Measurements from ENCODE around the gene CAND2. TPM values are rescaled to one million over a fixed set of nuclear protein-coding genes. Genes with fewer than 3 reads are reported as not detected.

Gene CAND2
- polyA plus RNA-seq, 1 of the 3 experiments (the other 2 are of a cell fraction), result 1.5 TPM

GRCh38 chr3:12831301-12831866 lies 34.9 kb downstream of the CAND2 start:
- TF ChIP-seq PBX3 (IDR thresholded peaks at IDR 0.05) (no peak), MAX (IDR thresholded peaks at IDR 0.05; ENCODE audit: low read depth) (no peak), FOXM1 (IDR thresholded peaks at IDR 0.05; ENCODE audit: low read depth) (no peak), RFX5 (IDR thresholded peaks at IDR 0.05; ENCODE audit: low read length) (no peak), YY1 (IDR thresholded peaks at IDR 0.05; ENCODE audit: low read depth) (no peak), ZBTB33 (IDR thresholded peaks at IDR 0.05; ENCODE audit: borderline replicate concordance, low read depth) (no peak), SMC3 (IDR thresholded peaks at IDR 0.05; ENCODE audit: low read depth, low read length) (no peak), CHD2 (IDR thresholded peaks at IDR 0.05; ENCODE audit: low read length, partially characterized antibody) (no peak), POLR2AphosphoS5 (IDR thresholded peaks at IDR 0.05; ENCODE audit: low read depth, low read length) (no peak), JUND (IDR thresholded peaks at IDR 0.05) (no peak), NRF1 (IDR thresholded peaks at IDR 0.05; ENCODE audit: low read depth, low read length) (no peak), GABPA (IDR thresholded peaks at IDR 0.05; ENCODE audit: low read depth) (no peak), RCOR1 (IDR thresholded peaks at IDR 0.05; ENCODE audit: low read length) (no peak), ELF1 (IDR thresholded peaks at IDR 0.05) (no peak), EZH2phosphoT487 (IDR thresholded peaks at IDR 0.05; ENCODE audit: borderline replicate concordance, low read depth) (no peak), GATA2 (CRISPR knock-in tag; IDR thresholded peaks at IDR 0.05) (no peak), TAF1 (IDR thresholded peaks at IDR 0.05; ENCODE audit: borderline replicate concordance, low read depth, low read length) (no peak), FOXJ3 (CRISPR knock-in tag; IDR thresholded peaks at IDR 0.05) (no peak)
- H3K79me2 ChIP-seq (ENCODE audit: insufficient read depth), result peaks cover under 1% of the 10 kb centered on the region; the same call in 1 of the 2 replicates
- no peak overlapping the region for H3K4me3 ChIP-seq (ENCODE audit: low read depth in 2 of 2, low read length in 1 of 2)
- no peaks in the 10 kb centered on the region for H3K4me1 ChIP-seq (ENCODE audit: control insufficient read depth in 1 of 2, insufficient read depth in 2 of 2, low read depth in 1 of 2, low read length in 1 of 2)
- H3K4me2 ChIP-seq, result no peak overlapping the region
- no peaks in the 10 kb centered on the region for H3K9me3 ChIP-seq
- no peaks in the 10 kb centered on the region for H3K9me2 ChIP-seq
- ChIA-PET POLR2A (interaction anchor here (1.2 to 1.6 kb wide), 2 partner anchors 10 to 14 kb away, joined by 4 read pairs; partner anchors contain the start of gene RPL32), CTCF (interaction anchor here (0.9 to 3.1 kb wide), 4 partner anchors 10 to 348 kb away, joined by 3 to 22 read pairs (median 5); partner anchors contain the start of gene RPL32)
- peaks cover 39 to 59% of the 10 kb centered on the region in 2 experiments for H3K36me3 ChIP-seq (replicated peaks in 1 of 2; ENCODE audit: control insufficient read depth in 1 of 2, insufficient read depth in 2 of 2, low read length in 1 of 2)
- no peak overlapping the region for H2AFZ ChIP-seq (ENCODE audit: low read depth)
- peaks cover 41% of the 10 kb centered on the region for H3F3A ChIP-seq (replicated peaks; ENCODE audit: insufficient read depth)
- peaks cover 29% of the 10 kb centered on the region for H4K20me1 ChIP-seq (ENCODE audit: insufficient read depth)
- no peak for DNase-seq
- no peak overlapping the region for H3K9ac ChIP-seq
- no peaks in the 10 kb centered on the region for H3K27me3 ChIP-seq (ENCODE audit: insufficient read depth)
- WGBS (ENCODE audit: low lambda C conversion rate), result 89% methylated on average over 3 of the region's 5 CpGs
- H3K27ac ChIP-seq (ENCODE audit: low read depth in 2 of 2, low read length in 1 of 2), result no peak overlapping the region
